DMS53 treated with DMSO at 0.1 percent for 48 hours (cell line): ENCODE measurements around the gene ARHGAP12.

Experiments used
- DNase-seq: peaks from one replicate; lab custom pipeline; 2025; ENCODE audit not compliant: unreplicated experiment; lab: John Stamatoyannopoulos, UW

The ARHGAP12 gene

GRCh38 chr10:31822616-31823318 lies 105.9 kb downstream of the ARHGAP12 start:
- no peak for DNase-seq

DNA sequence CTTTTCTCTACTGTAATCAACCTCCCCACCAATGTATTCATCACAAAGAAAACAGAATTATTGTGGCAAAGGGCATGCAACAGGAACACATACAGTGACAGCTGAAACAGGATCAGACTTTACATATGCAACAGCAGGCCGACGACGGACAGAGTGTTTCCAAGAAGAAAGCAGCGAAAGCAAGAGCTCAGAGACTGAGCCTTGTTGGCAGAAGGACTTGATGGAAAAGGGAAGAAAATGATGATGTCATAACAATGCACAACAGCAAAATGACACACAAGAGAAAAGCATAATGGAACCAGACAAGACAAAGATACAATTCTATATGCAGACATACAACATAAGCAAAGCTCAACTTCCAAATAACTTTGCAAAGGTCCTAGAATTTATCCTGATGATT lies 106.5 kb downstream of the ARHGAP12 start:
- DNase-seq = no peak

GRCh38 chr10:31820778-31821369 lies 107.8 kb downstream of the ARHGAP12 start:
- DNase-seq = no peak

GRCh38 chr10:31820096-31820495 lies 108.5 kb downstream of the ARHGAP12 start:
- no peak for DNase-seq

GRCh38 chr10:31819391-31819820 lies 109.2 kb downstream of the ARHGAP12 start:
- no peak for DNase-seq

DNA sequence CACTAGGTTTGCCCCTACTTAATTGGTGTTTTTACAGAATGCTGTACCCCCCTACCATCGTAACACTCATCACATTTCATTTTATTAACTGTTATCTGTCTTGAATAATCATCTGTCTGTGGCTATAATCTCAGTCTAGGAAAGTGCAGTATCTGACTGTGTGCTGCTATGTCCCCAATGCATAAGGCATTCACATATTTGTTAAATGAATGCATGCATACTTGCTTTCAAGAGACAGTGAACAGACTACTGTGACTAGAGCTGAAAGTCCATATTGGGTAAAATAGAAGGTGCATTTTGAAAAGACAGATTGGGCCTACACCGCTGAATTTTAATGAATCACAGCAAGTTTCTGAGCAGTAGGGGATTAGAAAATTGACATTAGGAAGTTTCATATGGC lies 112.3 kb downstream of the ARHGAP12 start:
- DNase-seq = no peak

DNA sequence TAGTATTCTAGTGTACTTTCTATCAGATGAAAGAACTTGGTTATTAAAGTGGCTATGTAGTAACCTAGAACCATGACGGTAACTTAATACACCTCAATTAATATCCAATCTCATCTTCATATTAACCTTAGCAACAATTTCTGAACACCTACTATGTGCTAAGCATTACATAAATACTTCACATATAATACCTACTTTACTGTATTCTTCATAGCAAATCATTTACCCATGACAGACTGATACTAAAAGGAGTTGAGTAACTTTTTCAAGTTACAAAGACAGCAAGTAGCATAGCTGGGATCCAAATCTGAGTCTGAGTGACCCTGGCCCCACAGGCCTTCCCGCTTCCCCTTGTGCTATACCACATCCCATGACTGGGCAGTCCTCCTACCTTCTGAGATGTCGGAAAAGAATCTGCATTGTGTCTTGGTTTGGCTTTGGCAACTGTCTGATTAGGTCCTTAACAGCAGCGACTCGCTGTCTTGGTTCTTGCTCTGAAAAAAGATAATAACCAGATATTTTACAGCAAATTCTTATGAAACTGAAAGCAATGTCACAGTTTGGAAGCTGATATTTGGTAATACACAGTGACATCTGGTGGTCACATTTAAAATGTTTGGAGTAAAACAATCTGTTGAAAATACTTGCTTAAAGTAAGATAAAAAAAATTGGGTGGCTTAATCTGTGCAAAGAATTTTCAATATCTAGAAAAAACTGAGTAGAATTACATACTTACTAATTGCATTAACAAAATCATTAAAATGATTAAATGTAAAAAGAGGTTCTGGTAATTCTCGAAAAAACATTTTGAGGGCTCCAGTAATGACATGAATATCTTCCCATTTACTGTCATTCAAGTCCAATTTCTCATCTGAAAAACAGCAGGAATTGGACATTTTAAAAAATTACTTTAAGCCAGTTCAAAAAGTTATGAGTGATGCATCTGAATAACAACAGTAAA lies 120.1 kb downstream of the ARHGAP12 start:
- DNase-seq = peak; percentile 21

- no peak for DNase-seq
Observed at GRCh38 chr10:31804352-31804810, 124.2 kb downstream of the ARHGAP12 start.

DNA sequence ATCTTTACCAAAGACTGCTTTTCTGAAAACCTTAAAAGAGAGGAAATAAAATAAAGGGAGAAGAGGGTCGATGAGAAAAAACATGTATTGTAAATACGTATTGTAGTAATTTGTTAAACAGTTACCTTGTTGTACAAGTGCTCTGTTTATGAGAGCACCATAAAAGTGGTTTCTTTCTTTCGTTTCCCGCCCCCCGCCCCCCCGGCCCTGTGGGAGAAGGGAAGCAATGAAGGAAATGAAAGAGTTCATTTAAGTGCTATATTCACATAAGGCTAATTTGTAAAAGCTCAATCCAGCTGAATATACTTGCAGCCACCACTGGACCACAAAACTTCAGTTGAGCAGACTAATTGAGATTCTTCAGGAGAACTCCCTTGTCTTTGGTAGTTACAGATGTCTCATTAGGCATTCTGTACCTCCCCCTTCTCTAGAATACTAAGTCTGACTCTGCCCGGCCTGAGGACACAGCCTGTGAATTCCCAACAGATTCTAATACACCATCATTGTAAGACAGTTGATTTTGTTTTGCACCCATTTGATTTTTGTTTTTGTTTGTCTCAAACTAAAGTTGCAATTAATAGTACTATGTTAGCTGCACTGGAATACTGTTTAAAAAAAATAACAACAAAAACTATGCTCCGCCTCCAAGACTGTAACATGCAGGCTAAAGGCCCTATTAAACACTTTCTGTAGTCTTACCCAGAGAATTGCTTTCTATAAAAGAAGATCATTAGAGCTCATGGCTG lies 124.9 kb downstream of the ARHGAP12 start:
- no peak for DNase-seq

DNA sequence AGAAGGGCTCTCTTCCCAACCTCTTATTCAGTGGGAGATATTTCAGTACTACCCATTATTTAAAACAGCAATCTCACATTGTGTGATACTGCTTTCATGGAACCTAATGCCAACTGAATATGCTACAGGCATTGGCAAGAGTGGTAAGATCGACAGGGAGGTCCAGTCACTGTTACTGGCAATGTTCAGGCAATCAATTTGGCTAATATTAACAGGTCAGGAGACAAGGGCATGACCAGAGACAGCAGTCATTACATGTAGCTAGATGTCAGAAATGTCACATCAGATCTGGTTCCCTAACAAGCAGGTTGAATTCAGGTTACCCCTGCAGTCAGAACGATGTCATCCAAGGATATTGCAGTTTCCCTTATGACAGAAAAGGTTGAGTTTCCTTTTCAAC lies 129.4 kb downstream of the ARHGAP12 start:
- DNase-seq = no peak

- no peak for DNase-seq
Observed at GRCh38 chr10:31792745-31793144, 135.9 kb downstream of the ARHGAP12 start.

GRCh38 chr10:31789555-31789954 lies 139.1 kb downstream of the ARHGAP12 start:
- no peak for DNase-seq

DNA sequence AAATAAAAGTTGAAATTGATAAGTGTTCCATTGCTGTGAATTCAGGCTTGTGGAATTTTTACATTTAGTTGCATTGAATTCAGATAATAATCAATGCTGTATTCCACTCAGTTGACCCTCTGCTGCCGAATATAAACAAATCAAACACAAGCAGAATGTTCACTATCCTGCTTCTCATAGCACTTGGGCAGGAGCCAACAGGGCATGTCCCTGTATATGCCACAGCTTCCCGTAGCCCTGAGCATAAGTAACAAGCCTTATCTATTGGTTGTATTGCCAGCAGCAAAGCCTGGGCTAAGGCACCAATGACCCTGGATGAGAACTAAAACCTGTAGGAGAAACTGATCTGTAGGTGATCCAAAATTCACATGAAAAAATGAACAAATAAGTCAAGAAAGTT lies 145.9 kb downstream of the ARHGAP12 start:
- DNase-seq = no peak

GRCh38 chr10:31780717-31781116 lies 147.9 kb downstream of the ARHGAP12 start:
- DNase-seq = no peak

- DNase-seq = no peak
Observed at GRCh38 chr10:31778627-31779026, 150.0 kb downstream of the ARHGAP12 start.

GRCh38 chr10:31776159-31776558 lies 152.5 kb downstream of the ARHGAP12 start:
- no peak for DNase-seq

GRCh38 chr10:31774928-31775650 lies 153.5 kb downstream of the ARHGAP12 start:
- DNase-seq = no peak

DNA sequence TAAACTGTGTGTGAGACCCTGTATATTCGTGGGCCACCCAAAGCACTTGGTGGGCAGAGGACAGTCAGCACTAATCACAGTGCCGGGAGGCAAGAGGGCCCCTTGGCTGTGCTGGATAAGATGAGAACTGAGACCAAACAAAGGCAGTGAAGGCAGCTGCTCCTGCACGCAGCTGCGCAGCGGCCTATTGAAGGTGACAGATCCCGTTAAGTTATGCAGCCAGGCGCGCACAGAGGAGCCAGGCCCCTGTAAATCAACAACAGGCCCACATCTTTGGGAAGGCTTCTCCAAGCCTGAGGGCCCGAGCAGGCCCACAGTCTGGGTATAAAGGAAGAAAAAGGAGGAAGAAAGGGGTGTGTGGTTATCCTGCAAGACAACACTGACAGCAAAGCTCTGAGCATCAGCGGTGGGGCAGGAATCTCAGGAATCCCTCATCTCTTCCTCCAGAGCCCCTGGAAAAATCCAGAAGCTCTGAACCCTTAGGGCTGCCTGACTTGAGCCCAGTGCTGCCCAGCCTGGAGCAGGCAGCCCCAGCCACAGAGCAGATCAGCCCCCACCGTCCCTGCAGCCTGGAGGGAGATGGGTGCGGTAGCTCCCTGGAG lies 154.2 kb downstream of the ARHGAP12 start:
- no peak for DNase-seq

DNA sequence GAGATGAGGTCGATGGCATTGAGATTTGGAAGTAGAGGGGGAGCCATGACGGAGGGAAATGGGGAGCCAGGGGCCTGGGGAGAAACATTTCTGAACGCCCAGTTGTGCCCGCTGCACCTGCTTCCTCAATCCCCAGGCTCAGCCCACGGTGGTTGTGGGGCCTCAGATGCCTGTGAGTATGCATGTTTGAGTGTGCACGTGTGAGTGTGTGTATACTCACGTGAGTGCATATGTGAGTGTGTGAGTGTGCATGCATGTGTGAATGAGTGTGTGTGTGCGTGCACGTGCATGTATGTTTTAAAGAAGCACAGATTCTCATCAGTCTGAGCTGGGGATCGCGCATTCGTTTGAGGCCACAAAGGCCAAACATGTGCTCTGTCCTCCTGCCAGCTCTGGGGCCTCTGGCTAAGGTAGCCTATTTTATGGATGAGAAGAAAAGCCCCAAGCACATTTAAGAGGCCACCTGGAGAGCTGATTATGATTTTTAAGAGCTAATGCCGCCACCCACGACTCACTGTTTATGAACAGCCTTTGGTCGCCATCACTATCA lies 154.8 kb downstream of the ARHGAP12 start:
- no peak for DNase-seq
